ENCODE measurements around the gene TERB2.
"Not testable (repeated sequence)": the region's sequence is repeated elsewhere in the genome, so short reads cannot be mapped to it uniquely, and the experiment has no call there.

TERB2 gene

GRCh38 chr15:44956388-44956787 lies at the start of gene TERB2:
TERB2 (plus strand) TSS chr15:44956687; CDS start chr15:44956719, 32 bp downstream.
- no peak for DNase-seq (ENCODE audit: low spot score)

- DNase-seq (ENCODE audit: low spot score): no peak
Measured at GRCh38 chr15:44909423-44909822, 47.1 kb upstream of the TERB2 start.

GRCh38 chr15:44910981-44911625 lies 45.4 kb upstream of the TERB2 start:
- DNase-seq (ENCODE audit: low spot score): no peak

- DNase-seq (ENCODE audit: low spot score): not testable (repeated sequence)
Measured at GRCh38 chr15:44912186-44912585, 44.3 kb upstream of the TERB2 start.

GRCh38 chr15:44912974-44913448 lies 43.5 kb upstream of the TERB2 start:
- not testable (repeated sequence) for DNase-seq (ENCODE audit: low spot score)

GRCh38 chr15:44918136-44918535 lies 38.4 kb upstream of the TERB2 start:
- DNase-seq (ENCODE audit: low spot score): no peak

- not testable (repeated sequence) for DNase-seq (ENCODE audit: low spot score)
Measured at GRCh38 chr15:44928658-44929057, 27.8 kb upstream of the TERB2 start.

- DNase-seq (ENCODE audit: low spot score): not testable (repeated sequence)
Measured at GRCh38 chr15:44930283-44930682, 26.2 kb upstream of the TERB2 start.

- not testable (repeated sequence) for DNase-seq (ENCODE audit: low spot score)
Measured at GRCh38 chr15:44958302-44958701, 1.8 kb downstream of the TERB2 start.

- DNase-seq (ENCODE audit: low spot score): no peak
Measured at GRCh38 chr15:44968475-44968874, 12.0 kb downstream of the TERB2 start.

GRCh38 chr15:44971036-44971435 lies 14.5 kb downstream of the TERB2 start:
- no peak for DNase-seq (ENCODE audit: low spot score)

- DNase-seq (ENCODE audit: low spot score): not testable (repeated sequence)
Measured at GRCh38 chr15:44976183-44976582, 19.7 kb downstream of the TERB2 start.

- DNase-seq (ENCODE audit: low spot score): not testable (repeated sequence)
Measured at GRCh38 chr15:44977781-44978180, 21.3 kb downstream of the TERB2 start.

GRCh38 chr15:44979617-44980339 lies 23.3 kb downstream of the TERB2 start:
- DNase-seq (ENCODE audit: low spot score): not testable (repeated sequence)

GRCh38 chr15:44984144-44984543 lies 27.7 kb downstream of the TERB2 start:
- not testable (repeated sequence) for DNase-seq (ENCODE audit: low spot score)

- DNase-seq (ENCODE audit: low spot score): not testable (repeated sequence)
Measured at GRCh38 chr15:44986346-44987055, 30.0 kb downstream of the TERB2 start.

- not testable (repeated sequence) for DNase-seq (ENCODE audit: low spot score)
Measured at GRCh38 chr15:44987711-44988110, 31.2 kb downstream of the TERB2 start.

- DNase-seq (ENCODE audit: low spot score): not testable (repeated sequence)
Measured at GRCh38 chr15:44988184-44988869, 31.8 kb downstream of the TERB2 start.

GRCh38 chr15:44988870-44989219 lies 32.4 kb downstream of the TERB2 start:
- DNase-seq (ENCODE audit: low spot score): not testable (repeated sequence)

GRCh38 chr15:44997632-44998031 lies 41.1 kb downstream of the TERB2 start:
- not testable (repeated sequence) for DNase-seq (ENCODE audit: low spot score)

GRCh38 chr15:44999105-44999504 lies 42.6 kb downstream of the TERB2 start:
- DNase-seq (ENCODE audit: low spot score): no peak

GRCh38 chr15:45001180-45001579 lies 44.7 kb downstream of the TERB2 start:
- not testable (repeated sequence) for DNase-seq (ENCODE audit: low spot score)
